ENCODE measurements around the gene IFI6. TPM values are rescaled to one million over a fixed set of nuclear protein-coding genes. Genes with fewer than 3 reads are reported as not detected.

The IFI6 gene, protein sequence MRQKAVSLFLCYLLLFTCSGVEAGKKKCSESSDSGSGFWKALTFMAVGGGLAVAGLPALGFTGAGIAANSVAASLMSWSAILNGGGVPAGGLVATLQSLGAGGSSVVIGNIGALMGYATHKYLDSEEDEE
- total RNA-seq: 100 to 1,000 TPM in 1 of 2 donors, 10 to 100 TPM in 1; 96.9 to 188 TPM

DNA sequence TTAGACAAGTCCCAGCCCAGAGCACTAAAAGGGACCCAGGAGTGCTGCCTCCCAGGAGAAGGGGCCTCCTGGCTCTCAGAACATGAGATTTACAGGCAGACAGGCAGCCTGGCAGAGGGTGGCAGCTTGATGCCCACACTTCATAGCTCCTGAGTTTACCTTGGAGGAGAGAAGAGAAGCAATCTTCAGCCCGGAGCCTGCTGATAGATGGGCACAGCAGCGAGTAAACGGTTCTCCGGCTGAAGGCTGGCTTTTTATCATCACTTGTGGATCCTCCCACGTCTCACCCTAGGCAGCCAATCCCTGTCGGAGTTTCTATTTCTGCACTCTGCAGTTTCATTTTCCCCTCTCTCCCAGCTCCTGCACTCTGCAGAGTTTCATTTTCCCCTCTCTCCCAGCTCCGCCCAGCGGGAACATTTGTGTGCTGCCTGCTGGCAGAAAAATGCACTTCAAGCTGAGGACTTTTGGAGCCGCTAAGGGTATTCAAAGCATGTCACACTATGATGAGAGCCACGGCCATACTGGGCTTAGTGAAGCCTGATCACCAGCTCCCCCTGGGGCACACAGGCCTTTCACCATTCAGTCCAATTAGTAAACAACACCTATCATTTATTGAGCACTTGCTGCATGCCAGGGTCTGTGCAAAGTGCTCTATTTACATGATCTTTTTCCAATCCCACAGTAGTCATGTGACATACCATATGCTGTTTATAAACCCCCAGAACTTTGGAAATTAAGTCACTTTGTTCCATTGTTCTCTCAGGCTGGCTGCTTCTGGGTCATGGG lies at the start of gene IFI6:
Gene IFI6 (minus strand): TSS at position 229 of the 786 bp plus-strand sequence. CDS start 2,878 bp downstream, outside the sequence.
- Histone ChIP-seq H3K27ac (peak within 1 kb of the TSS; percentile 92 to 97), H3K36me3 (no peaks in the 10 kb centered on the region), H3K27me3 (replicated peaks; ENCODE audit: insufficient read depth) (no peaks in the 10 kb centered on the region), H3K9me3 (no peaks in the 10 kb centered on the region), H3K4me1 (ENCODE audit: control insufficient read depth in 1 of 2, low read depth in 2 of 2) (peaks cover 16 to 34% of the 10 kb centered on the region in 2 donors), H3K4me3 (peak within 1 kb of the TSS; percentile 91)
- TF ChIP-seq, protein P1, sequence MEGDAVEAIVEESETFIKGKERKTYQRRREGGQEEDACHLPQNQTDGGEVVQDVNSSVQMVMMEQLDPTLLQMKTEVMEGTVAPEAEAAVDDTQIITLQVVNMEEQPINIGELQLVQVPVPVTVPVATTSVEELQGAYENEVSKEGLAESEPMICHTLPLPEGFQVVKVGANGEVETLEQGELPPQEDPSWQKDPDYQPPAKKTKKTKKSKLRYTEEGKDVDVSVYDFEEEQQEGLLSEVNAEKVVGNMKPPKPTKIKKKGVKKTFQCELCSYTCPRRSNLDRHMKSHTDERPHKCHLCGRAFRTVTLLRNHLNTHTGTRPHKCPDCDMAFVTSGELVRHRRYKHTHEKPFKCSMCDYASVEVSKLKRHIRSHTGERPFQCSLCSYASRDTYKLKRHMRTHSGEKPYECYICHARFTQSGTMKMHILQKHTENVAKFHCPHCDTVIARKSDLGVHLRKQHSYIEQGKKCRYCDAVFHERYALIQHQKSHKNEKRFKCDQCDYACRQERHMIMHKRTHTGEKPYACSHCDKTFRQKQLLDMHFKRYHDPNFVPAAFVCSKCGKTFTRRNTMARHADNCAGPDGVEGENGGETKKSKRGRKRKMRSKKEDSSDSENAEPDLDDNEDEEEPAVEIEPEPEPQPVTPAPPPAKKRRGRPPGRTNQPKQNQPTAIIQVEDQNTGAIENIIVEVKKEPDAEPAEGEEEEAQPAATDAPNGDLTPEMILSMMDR (IDR thresholded peaks at IDR 0.05): peak; percentile 63
- ATAC-seq (ENCODE audit: insufficient number of reproducible peaks, low FRiP score, low read depth): peak; percentile 98
- DNase-seq (ENCODE audit: low spot score): peak; percentile 63

GRCh38 chr1:27719286-27720251 lies 47.6 kb upstream of the IFI6 start:
- Histone ChIP-seq H3K27ac (no peak overlapping the region), H3K4me3 (no peak overlapping the region), H3K36me3 (no peaks in the 10 kb centered on the region), H3K9me3 (no peaks in the 10 kb centered on the region), H3K27me3 (replicated peaks; ENCODE audit: insufficient read depth) (no peaks in the 10 kb centered on the region), H3K4me1 (ENCODE audit: control insufficient read depth in 1 of 2, low read depth in 2 of 2) (peaks cover 0 to under 1% of the 10 kb centered on the region in 2 donors)
- no peak for ATAC-seq (ENCODE audit: insufficient number of reproducible peaks, low FRiP score, low read depth)
- TF ChIP-seq, protein P1 (IDR thresholded peaks at IDR 0.05): no peak
- DNase-seq (ENCODE audit: low spot score): no peak

- no peaks in the 10 kb centered on the region for H3K36me3 ChIP-seq
- no peaks in the 10 kb centered on the region for H3K27me3 ChIP-seq (replicated peaks; ENCODE audit: insufficient read depth)
- TF ChIP-seq, protein P1 (IDR thresholded peaks at IDR 0.05): no peak
- no peak for ATAC-seq (ENCODE audit: insufficient number of reproducible peaks, low FRiP score, low read depth)
- no peaks in the 10 kb centered on the region for H3K4me1 ChIP-seq (ENCODE audit: control insufficient read depth in 1 of 2, low read depth in 2 of 2)
- no peaks in the 10 kb centered on the region for H3K9me3 ChIP-seq
- DNase-seq (ENCODE audit: low spot score): no peak
- H3K4me3 ChIP-seq: no peak overlapping the region
- no peak overlapping the region for H3K27ac ChIP-seq
These were observed 44.4 kb upstream of the IFI6 start for GRCh38 chr1:27716262-27716895.

DNA sequence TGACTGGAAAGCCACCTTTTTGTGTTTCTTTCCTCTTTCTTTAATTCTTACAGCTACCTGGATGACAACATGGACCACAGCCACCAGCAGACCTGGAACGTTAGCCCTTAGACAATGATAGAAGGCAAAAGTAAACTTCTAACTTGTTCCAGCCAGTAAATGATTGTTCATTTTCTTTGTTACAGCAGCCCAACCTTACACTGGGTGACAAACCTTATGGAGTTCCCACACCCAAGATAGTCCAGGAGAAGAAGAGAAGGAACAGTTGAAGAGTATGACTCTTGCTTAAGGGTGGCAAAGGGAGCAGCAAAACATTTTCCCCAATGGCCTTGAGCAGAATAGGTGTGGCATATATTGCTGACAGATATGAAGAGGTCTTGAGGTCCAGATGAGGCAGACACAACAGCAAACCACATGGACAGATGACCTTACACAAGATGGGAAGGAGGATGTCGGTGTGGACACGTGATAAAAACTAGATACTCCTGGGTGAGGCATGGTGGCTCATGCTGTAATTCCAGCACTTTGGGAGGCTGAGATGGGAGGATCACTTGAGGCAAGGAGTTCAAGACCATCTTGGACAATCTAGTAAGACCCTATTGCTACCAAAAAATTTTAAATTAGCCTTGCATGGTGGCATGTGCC lies 42.0 kb upstream of the IFI6 start:
- H3K4me3 ChIP-seq: no peak overlapping the region
- no peaks in the 10 kb centered on the region for H3K27me3 ChIP-seq (replicated peaks; ENCODE audit: insufficient read depth)
- H3K9me3 ChIP-seq: no peaks in the 10 kb centered on the region
- TF ChIP-seq, protein P1 (IDR thresholded peaks at IDR 0.05): no peak
- no peak overlapping the region for H3K27ac ChIP-seq
- ATAC-seq (ENCODE audit: insufficient number of reproducible peaks, low FRiP score, low read depth): no peak
- no peaks in the 10 kb centered on the region for H3K4me1 ChIP-seq (ENCODE audit: control insufficient read depth in 1 of 2, low read depth in 2 of 2)
- no peak for DNase-seq (ENCODE audit: low spot score)
- no peaks in the 10 kb centered on the region for H3K36me3 ChIP-seq

Data from thoracic aorta (tissue), 2 donors.